ENCODE results near the gene CCBE1. TPM values are rescaled to one million over a fixed set of nuclear protein-coding genes. Genes with fewer than 3 reads are reported as not detected.

The CCBE1 gene
- total RNA-seq, 2 donors from 2014 or later = 1.6 to 1.8 TPM

DNA sequence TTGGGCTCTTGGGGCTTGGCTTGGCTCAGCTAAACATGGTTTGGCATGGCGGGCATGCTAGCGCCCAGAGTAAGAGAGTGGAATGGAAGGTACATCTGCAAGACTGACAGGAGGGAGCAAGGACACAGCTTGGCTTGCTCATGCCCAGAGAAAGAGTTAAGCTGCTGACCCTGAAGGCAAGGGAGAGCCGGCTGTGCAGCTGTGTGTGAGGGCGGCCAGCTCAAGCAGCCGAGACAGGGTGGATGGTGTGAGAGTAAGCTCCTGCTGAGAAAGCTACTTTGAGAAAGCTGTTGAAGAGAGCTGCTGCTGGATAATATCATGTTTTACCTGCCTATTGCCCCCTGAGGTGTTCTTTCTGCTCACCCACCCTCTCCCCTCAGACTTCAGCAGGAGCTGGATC is 135.6 kb downstream of the CCBE1 start:
- ATAC-seq (ENCODE audit: insufficient number of reproducible peaks, low FRiP score, low read depth) (no peak), DNase-seq (ENCODE audit: low spot score) (no peak)
- no peaks in the 10 kb centered on the region for H3K36me3 ChIP-seq
- no peaks in the 10 kb centered on the region for H3K27me3 ChIP-seq (replicated peaks; ENCODE audit: insufficient read depth)
- no peak overlapping the region for H3K27ac ChIP-seq
- no peaks in the 10 kb centered on the region for H3K9me3 ChIP-seq
- no peak for TF ChIP-seq CTCF (IDR thresholded peaks at IDR 0.05)
- H3K4me3 ChIP-seq = no peak overlapping the region
- H3K4me1 ChIP-seq (ENCODE audit: control insufficient read depth in 1 of 2, low read depth in 2 of 2) = no peaks in the 10 kb centered on the region

DNA sequence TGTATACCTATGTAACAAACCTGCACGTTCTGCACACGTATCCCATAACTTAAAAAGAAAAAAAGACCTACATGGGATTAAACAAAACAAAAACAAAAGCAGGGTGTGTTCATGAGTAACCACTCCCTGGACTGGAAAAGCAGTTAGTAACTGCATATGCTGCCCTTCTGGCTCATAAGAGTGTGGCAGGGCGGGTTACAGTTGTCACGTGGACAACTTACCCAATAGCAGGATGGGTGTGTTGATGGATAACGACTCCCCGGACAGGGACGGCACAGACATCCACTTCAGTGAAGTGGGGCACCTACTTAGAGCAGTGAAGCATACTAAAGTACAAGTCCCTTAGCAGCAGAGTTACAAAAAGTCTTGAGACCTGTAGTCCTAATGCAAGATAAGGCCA is 136.7 kb downstream of the CCBE1 start:
- H3K4me3 ChIP-seq = no peak overlapping the region
- H3K27me3 ChIP-seq (replicated peaks; ENCODE audit: insufficient read depth) = no peaks in the 10 kb centered on the region
- DNase-seq (ENCODE audit: low spot score) = no peak
- TF ChIP-seq CTCF (IDR thresholded peaks at IDR 0.05) = no peak
- H3K9me3 ChIP-seq = no peaks in the 10 kb centered on the region
- no peak for ATAC-seq (ENCODE audit: insufficient number of reproducible peaks, low FRiP score, low read depth)
- H3K4me1 ChIP-seq (ENCODE audit: control insufficient read depth in 1 of 2, low read depth in 2 of 2) = no peaks in the 10 kb centered on the region
- H3K36me3 ChIP-seq = no peaks in the 10 kb centered on the region
- H3K27ac ChIP-seq = no peak overlapping the region

- Histone ChIP-seq H3K9me3 (no peaks in the 10 kb centered on the region), H3K4me3 (no peak overlapping the region), H3K4me1 (ENCODE audit: control insufficient read depth in 1 of 2, low read depth in 2 of 2) (no peaks in the 10 kb centered on the region), H3K27me3 (replicated peaks; ENCODE audit: insufficient read depth) (no peaks in the 10 kb centered on the region), H3K36me3 (no peaks in the 10 kb centered on the region), H3K27ac (no peak overlapping the region)
- ATAC-seq (ENCODE audit: insufficient number of reproducible peaks, low FRiP score, low read depth) (no peak), DNase-seq (ENCODE audit: low spot score) (no peak)
- no peak for TF ChIP-seq CTCF (IDR thresholded peaks at IDR 0.05)
Observed at GRCh38 chr18:59559528-59559927, 137.7 kb downstream of the CCBE1 start.

DNA sequence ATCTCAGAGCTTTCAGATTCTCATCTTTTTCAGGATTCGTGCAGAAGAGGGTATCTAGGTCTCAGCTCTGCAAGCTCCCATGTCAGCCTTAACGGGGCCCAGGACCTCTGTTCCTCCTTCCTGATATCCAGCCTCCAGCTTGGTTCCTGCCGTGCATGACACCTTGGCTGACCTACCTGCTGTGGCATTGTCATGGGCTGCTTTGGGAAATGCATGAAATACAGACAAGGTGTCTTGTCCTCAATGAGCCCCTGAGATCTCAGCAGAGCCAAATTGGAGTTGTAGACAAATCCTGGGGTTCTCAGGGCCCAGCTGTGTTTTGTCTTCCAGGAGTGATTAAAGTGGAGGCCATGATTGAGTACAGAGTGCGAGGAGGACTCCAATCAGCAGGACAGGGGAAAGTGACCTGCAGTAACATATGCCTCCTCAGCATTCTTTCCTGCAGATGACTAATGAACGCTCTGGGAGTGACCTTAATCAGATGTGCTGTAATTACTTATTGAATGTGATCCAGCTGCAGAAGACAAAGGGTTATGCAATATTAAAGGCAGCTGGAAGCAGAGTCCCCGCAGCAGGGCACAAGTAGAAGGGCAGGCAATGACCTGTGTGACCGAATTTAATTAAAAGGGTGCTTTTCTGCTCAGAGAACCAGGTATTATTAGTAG is 141.1 kb downstream of the CCBE1 start:
- ATAC-seq (ENCODE audit: insufficient number of reproducible peaks, low FRiP score, low read depth) = no peak

DNA sequence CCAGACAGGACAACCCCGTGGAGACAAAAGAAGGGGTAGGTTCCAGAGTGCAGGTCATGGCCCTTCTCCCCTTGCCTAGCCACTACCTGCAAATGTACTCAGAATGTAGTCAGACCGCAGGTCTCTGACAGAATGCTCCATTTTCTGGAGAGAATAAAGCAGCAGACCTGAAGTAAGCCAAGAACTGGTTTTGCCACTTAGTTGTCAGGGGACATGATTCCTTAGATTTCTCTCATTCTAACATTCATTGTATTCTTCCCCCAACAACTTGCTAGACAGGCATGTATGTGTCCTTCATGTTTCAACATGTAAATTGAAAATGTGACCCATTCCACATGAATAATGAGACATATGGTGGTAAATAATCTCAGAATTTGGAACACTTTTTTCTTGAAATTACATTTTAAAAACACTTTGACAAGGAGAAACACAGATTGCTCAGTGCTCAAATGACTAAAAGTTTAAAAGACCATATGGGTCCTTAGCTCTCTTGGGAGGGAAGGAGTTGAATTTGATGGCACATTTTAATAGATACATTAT is 142.4 kb downstream of the CCBE1 start:
- ATAC-seq (ENCODE audit: insufficient number of reproducible peaks, low FRiP score, low read depth) (no peak), DNase-seq (ENCODE audit: low spot score) (no peak)
- no peak for TF ChIP-seq CTCF (IDR thresholded peaks at IDR 0.05)
- no peaks in the 10 kb centered on the region for H3K27me3 ChIP-seq (replicated peaks; ENCODE audit: insufficient read depth)
- H3K27ac ChIP-seq = no peak overlapping the region
- H3K4me3 ChIP-seq = no peak overlapping the region
- no peaks in the 10 kb centered on the region for H3K36me3 ChIP-seq
- peaks cover 0 to 8% of the 10 kb centered on the region in 2 donors for H3K4me1 ChIP-seq (ENCODE audit: control insufficient read depth in 1 of 2, low read depth in 2 of 2)
- no peaks in the 10 kb centered on the region for H3K9me3 ChIP-seq

More for the DNA sequence above, 141.1 kb downstream of the CCBE1 start:
- H3K9me3 ChIP-seq = no peaks in the 10 kb centered on the region
- no peaks in the 10 kb centered on the region for H3K4me1 ChIP-seq (ENCODE audit: control insufficient read depth in 1 of 2, low read depth in 2 of 2)
- H3K27me3 ChIP-seq (replicated peaks; ENCODE audit: insufficient read depth) = no peaks in the 10 kb centered on the region
- no peak for DNase-seq (ENCODE audit: low spot score)
- H3K4me3 ChIP-seq = no peak overlapping the region
- H3K36me3 ChIP-seq = no peaks in the 10 kb centered on the region
- no peak for TF ChIP-seq CTCF (IDR thresholded peaks at IDR 0.05)
- H3K27ac ChIP-seq = no peak overlapping the region

Data from thoracic aorta (tissue), 2 donors.